Mesendoderm (in vitro differentiated cells): Measurements from ENCODE around the gene PTGR1.

Experiments
- DNase-seq: peaks from one replicate; pipeline ENCODE4 v3.0.0; 2013
- H2AK5ac ChIP-seq: 2 replicates; pipeline ENCODE4 v1.6.1; 2013; ENCODE audit warnings: low read length, inconsistent platforms
- H2BK120ac ChIP-seq: 2 replicates; pipeline ENCODE4 v1.6.1; 2013; ENCODE audit warnings: low read depth, mild to moderate bottlenecking, low read length, moderate library complexity, mixed read lengths
- H2BK15ac ChIP-seq: replicated peaks from 2 replicates; pipeline ENCODE4 v1.6.1; 2013; ENCODE audit warnings: low read depth, mild to moderate bottlenecking, moderate library complexity
- H2BK5ac ChIP-seq: 2 replicates; pipeline ENCODE4 v1.6.1; 2013; ENCODE audit warnings: low read length, inconsistent platforms
- H3K18ac ChIP-seq: 2 replicates; pipeline ENCODE4 v1.6.1; 2013; ENCODE audit warnings: mild to moderate bottlenecking, low read length, mixed read lengths
- H3K23ac ChIP-seq: one replicate; pipeline ENCODE4 v1.6.1; 2013; ENCODE audit warnings: low read length
- H3K27ac ChIP-seq: 2 replicates; pipeline ENCODE4 v1.5.1; 2013; ENCODE audit warnings: low read depth, mild to moderate bottlenecking, inconsistent platforms, low read length, moderate library complexity
- H3K27me3 ChIP-seq: 2 replicates; pipeline ENCODE4 v1.6.1; 2013; ENCODE audit warnings: low read length, control low read depth, mild to moderate bottlenecking, inconsistent platforms; ENCODE audit not compliant: insufficient read depth, poor library complexity
- H3K36me3 ChIP-seq: 2 replicates; pipeline ENCODE4 v1.6.1; 2013; ENCODE audit warnings: low read length, inconsistent platforms; ENCODE audit not compliant: control insufficient read depth, insufficient read depth
- H3K4ac ChIP-seq: one replicate; pipeline ENCODE4 v1.6.1; 2013; ENCODE audit warnings: low read depth, mild to moderate bottlenecking, low read length, moderate library complexity
- H3K4me1 ChIP-seq: 2 replicates; pipeline ENCODE4 v1.6.1; 2013; ENCODE audit warnings: low read depth, low read length, inconsistent platforms; ENCODE audit not compliant: control insufficient read depth
- H3K4me2 ChIP-seq: 2 replicates; pipeline ENCODE4 v1.6.1; 2013; ENCODE audit warnings: low read length
- H3K4me3 ChIP-seq: 2 replicates; pipeline ENCODE4 v1.5.1; 2013; ENCODE audit warnings: mild to moderate bottlenecking, low read length
- H3K56ac ChIP-seq: one replicate; pipeline ENCODE4 v1.6.1; 2013; ENCODE audit warnings: low read length
- H3K79me1 ChIP-seq: 2 replicates; pipeline ENCODE4 v1.6.1; 2013; ENCODE audit warnings: low read length, inconsistent platforms
- H3K79me2 ChIP-seq: 2 replicates; pipeline ENCODE4 v1.6.1; 2013; ENCODE audit warnings: mild to moderate bottlenecking, low read length; ENCODE audit not compliant: control insufficient read depth, insufficient read depth
- H3K9ac ChIP-seq: 2 replicates; pipeline ENCODE4 v1.6.1; 2013; ENCODE audit warnings: low read length, inconsistent platforms
- H4K5ac ChIP-seq: one replicate; pipeline ENCODE4 v1.6.1; 2013; ENCODE audit warnings: low read length
- H4K8ac ChIP-seq: one replicate; pipeline ENCODE4 v1.6.1; 2013; ENCODE audit warnings: low read depth, mild to moderate bottlenecking, control low read depth, low read length, moderate library complexity
- WGBS: extraction: QIAGEN DNeasy Blood & Tissue Kit; methylation state at CpG from one replicate; pipeline ENCODE4 v1.1.7; 2013; ENCODE audit warnings: low lambda C conversion rate, missing lambda C conversion rate; ENCODE audit not compliant: insufficient coverage; ENCODE audit errors: extremely low coverage; 5-methylcytosine and 5-hydroxymethylcytosine counted together

Gene PTGR1

DNA sequence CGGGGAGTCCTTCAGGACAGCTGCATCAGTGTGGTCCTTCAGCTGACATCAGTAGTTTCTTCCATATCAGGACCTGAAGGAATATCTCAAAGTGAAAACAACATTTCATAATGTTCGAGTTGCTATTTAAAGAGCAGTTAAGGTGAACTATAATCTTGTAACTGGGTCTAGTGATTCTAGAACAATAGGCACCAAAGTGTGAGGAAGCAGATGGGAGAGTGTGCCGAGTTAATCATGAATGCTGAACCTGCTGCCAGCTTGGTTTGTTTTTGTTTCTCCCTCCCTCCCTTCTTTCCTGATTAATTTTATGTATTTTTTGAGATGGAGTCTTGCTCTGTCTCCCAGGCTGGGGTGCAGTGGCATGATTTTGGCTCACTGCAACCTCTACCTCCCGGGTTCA lies 3.6 kb upstream of the PTGR1 start:
- WGBS: no CpG with 5 or more reads among the region's 4 CpGs
- H3K23ac ChIP-seq: peak overlapping the region; percentile 74
- no peak overlapping the region for H3K4me3 ChIP-seq
- H3K36me3 ChIP-seq: no peaks in the 10 kb centered on the region
- no peaks in the 10 kb centered on the region for H3K27me3 ChIP-seq
- DNase-seq: no peak
- no peak overlapping the region for H3K4ac ChIP-seq
- H2BK120ac ChIP-seq: peak overlapping the region; percentile 49
- H3K27ac ChIP-seq: no peak overlapping the region
- no peak overlapping the region for H3K4me2 ChIP-seq
- H3K79me1 ChIP-seq: no peaks in the 10 kb centered on the region
- no peak overlapping the region for H4K8ac ChIP-seq
- no peaks in the 10 kb centered on the region for H3K79me2 ChIP-seq
- H3K9ac ChIP-seq: no peak overlapping the region
- H2AK5ac ChIP-seq: no peak overlapping the region
- H2BK5ac ChIP-seq: peak overlapping the region; percentile 25
- no peak overlapping the region for H3K18ac ChIP-seq
- no peak overlapping the region for H2BK15ac ChIP-seq
- H3K56ac ChIP-seq: peak overlapping the region; percentile 62
- H4K5ac ChIP-seq: no peak overlapping the region
- H3K4me1 ChIP-seq: peaks cover 7% of the 10 kb centered on the region

DNA sequence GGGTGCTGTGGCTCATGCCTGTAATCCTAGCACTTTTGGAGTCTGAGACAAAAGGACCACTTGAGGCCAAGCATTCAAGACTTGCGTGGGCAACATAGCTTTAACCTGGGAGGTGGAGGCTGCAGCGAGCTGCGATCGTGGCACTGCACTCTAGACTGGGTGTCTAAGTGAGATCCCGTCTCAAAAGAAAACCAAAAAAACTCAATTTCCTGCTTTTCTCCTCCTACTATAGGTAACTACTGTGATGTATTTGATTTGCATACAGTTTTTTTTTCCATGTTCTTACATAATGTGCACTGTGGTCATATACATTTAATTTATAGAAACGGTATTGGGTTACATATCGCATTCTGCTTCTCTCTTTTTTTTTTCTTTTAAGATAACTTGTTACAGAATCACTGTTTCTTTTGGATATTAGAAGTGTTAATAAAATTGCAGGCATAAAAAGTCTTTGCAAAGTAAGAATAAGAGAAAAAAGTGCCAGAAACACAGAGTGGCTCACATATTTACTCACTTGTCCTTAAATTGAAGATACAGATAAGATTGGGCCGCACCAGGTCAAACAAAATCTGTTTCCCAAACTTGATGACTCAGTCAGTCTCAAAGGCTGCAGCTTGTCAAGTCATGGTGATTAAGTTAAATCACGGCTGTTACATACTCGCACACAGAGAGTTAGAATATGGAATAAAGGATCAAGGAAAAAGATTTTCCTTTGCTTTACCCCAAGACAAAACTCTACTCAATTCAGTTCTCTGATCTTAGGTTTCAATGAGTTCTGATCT lies 2.0 kb upstream of the PTGR1 start:
- Histone ChIP-seq H2BK120ac (no peak overlapping the region), H2BK5ac (no peak overlapping the region), H3K79me1 (no peaks in the 10 kb centered on the region), H3K4me2 (no peak overlapping the region), H3K27me3 (no peaks in the 10 kb centered on the region), H3K18ac (no peak overlapping the region), H2BK15ac (peak overlapping the region; percentile 28), H3K27ac (no peak overlapping the region), H4K8ac (no peak overlapping the region), H2AK5ac (no peak overlapping the region), H3K4ac (no peak overlapping the region), H3K56ac (no peak overlapping the region), H3K4me3 (no peak overlapping the region), H3K79me2 (no peaks in the 10 kb centered on the region), H3K9ac (no peak overlapping the region), H3K36me3 (peaks cover 2% of the 10 kb centered on the region), H3K23ac (no peak overlapping the region), H4K5ac (no peak overlapping the region), H3K4me1 (peaks cover 7% of the 10 kb centered on the region)
- DNase-seq: peak; percentile 38
- WGBS: no CpG with 5 or more reads among the region's 10 CpGs

DNA sequence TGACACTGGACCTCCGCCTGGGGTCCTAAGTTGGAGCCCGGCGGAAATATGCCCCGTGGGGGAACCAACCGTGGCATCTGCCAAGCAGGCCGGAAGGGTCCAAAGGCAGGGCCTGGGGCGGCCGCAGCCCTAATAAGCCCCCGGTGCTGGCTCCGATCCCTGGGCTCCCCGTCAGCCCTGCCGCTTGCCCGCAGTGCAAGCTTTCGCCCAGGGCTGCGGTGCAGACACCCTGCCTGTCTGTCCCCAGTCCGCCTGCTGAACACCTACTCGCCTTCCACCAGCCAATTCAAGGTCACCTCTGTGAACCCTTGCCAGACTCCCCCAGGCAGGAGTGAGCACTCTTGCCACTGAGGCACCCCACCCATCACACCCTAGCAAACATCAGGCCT lies 502 bp upstream of the PTGR1 start:
- no peak overlapping the region for H3K27ac ChIP-seq

GRCh38 chr9:111598733-111599091 lies 735 bp downstream of the PTGR1 start:
- no CpG with 5 or more reads among the region's 16 CpGs for WGBS
- peak; percentile 29 for DNase-seq
- no peak overlapping the region for H2BK15ac ChIP-seq
- H4K5ac ChIP-seq: no peak overlapping the region
- H3K79me1 ChIP-seq: no peaks in the 10 kb centered on the region
- H2AK5ac ChIP-seq: no peak overlapping the region
- no peak overlapping the region for H2BK120ac ChIP-seq
- H4K8ac ChIP-seq: no peak overlapping the region
- peaks cover 2% of the 10 kb centered on the region for H3K36me3 ChIP-seq
- H3K4me1 ChIP-seq: peaks cover 2% of the 10 kb centered on the region
- peak overlapping the region; percentile 83 for H3K4ac ChIP-seq
- H3K27me3 ChIP-seq: no peaks in the 10 kb centered on the region
- H3K79me2 ChIP-seq: no peaks in the 10 kb centered on the region
- no peak overlapping the region for H3K23ac ChIP-seq
- H3K27ac ChIP-seq: peak overlapping the region; percentile 74
- H2BK5ac ChIP-seq: no peak overlapping the region
- H3K18ac ChIP-seq: peak overlapping the region; percentile 91
- H3K9ac ChIP-seq: peak overlapping the region; percentile 48
- H3K56ac ChIP-seq: peak overlapping the region; percentile 61
- H3K4me2 ChIP-seq: peak overlapping the region; percentile 28
- peak overlapping the region; percentile 81 for H3K4me3 ChIP-seq

More for the DNA sequence above, 502 bp upstream of the PTGR1 start:
- Histone ChIP-seq H3K4me3 (peak overlapping the region; percentile 81), H4K5ac (no peak overlapping the region), H3K27me3 (no peaks in the 10 kb centered on the region), H2BK120ac (no peak overlapping the region), H3K4me1 (peaks cover 7% of the 10 kb centered on the region), H4K8ac (no peak overlapping the region), H3K79me2 (no peaks in the 10 kb centered on the region), H3K9ac (peak overlapping the region; percentile 48), H2AK5ac (no peak overlapping the region), H3K4ac (no peak overlapping the region), H3K79me1 (no peaks in the 10 kb centered on the region), H3K23ac (no peak overlapping the region), H3K18ac (peak overlapping the region; percentile 62), H2BK5ac (no peak overlapping the region), H3K56ac (peak overlapping the region; percentile 61), H3K36me3 (peaks cover 2% of the 10 kb centered on the region), H3K4me2 (peak overlapping the region; percentile 72), H2BK15ac (no peak overlapping the region)
- no peak for DNase-seq
- no CpG with 5 or more reads among the region's 17 CpGs for WGBS

DNA sequence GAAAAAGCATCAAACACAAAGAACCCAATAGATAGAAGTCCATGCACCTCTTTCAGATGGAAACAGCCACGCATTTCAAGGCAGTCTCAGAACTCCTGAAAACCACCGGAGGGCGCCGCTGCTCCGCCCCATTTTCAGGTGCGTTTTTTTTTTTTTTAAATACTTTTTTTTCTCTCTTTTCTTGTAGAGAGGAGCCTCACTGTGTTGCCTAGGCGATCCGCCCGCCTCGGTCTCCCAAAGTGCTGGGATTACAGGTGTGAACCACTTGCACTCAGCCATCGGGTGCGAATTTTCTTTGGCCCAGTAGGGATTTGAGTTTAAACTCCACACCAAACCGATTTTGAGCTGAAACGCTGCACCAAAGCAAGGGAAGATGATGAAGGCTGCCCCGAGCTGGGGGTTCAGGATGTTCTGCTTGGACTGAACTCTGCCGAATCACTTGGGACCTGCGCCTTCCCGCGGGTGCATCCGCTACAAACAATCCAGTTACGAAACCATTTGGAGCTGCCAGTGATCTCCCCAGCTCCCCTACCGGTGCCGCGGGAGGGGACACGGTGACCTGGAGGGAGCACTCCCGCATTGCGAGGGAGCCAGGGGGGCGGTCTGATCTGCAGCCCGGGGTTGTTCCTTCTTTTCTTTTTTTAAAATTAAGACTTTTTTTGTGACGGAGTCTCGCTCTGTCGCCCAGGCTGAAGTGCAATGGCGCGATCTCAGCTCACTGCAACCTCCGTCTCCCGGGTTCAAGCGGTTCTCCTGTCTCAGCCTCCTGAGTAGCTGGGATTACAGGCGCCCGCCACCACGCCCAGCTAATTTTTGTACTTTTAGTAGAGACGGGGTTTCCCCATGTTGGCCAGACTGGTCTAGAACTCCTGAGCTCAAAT lies 1.4 kb downstream of the PTGR1 start:
- Histone ChIP-seq H3K79me1 (no peaks in the 10 kb centered on the region), H2BK5ac (no peak overlapping the region), H3K56ac (peak overlapping the region; percentile 77), H3K27me3 (no peaks in the 10 kb centered on the region), H4K8ac (no peak overlapping the region), H3K9ac (peak overlapping the region; percentile 51), H3K36me3 (peaks cover 2% of the 10 kb centered on the region), H2BK15ac (no peak overlapping the region), H4K5ac (no peak overlapping the region), H3K18ac (no peak overlapping the region), H2AK5ac (no peak overlapping the region), H3K23ac (no peak overlapping the region), H3K4me2 (peak overlapping the region; percentile 28), H3K4me3 (peak overlapping the region; percentile 81), H3K79me2 (no peaks in the 10 kb centered on the region), H3K4me1 (no peaks in the 10 kb centered on the region), H3K4ac (no peak overlapping the region), H3K27ac (no peak overlapping the region), H2BK120ac (no peak overlapping the region)
- WGBS: no CpG with 5 or more reads among the region's 41 CpGs
- DNase-seq: peak; percentile 89
